ENCODE measurements around the gene RADIL.

The RADIL gene

DNA sequence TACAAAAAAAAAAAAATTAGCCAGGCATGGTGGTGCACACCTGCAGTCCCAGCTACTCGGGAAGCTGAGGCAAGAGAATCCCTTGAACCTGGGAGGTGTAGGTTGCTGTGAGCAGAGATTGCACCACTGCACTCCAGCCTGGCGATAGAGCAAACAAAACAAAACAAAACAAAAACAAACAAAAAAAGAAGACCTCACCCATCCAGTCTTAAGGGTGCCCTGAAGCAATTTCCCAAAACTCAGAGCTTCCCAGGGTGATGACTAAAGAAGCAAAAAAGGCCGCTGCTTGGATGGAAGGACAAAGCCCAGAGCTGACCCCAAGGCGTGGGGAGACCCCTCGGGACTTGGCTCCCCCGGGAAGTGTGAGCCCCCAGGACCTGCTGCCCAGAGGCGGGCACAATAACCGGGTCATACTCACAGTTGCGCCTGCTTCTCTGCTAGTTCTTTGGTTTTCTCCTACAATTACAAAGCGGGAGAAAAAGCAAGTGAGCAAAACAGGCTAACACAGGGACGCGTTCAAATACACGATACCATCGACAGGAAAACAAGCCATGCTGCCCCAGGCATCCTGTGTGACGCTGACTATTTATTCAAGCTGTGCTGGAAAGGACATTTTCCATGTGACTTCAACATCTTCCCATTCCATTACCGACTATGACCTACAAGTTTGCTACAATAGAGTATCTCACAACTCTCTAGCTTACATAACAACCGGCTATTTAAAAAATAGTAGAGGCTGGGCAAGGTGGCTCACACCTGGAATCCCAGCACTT lies 51.6 kb downstream of the RADIL start:
- DNase-seq: no peak

DNA sequence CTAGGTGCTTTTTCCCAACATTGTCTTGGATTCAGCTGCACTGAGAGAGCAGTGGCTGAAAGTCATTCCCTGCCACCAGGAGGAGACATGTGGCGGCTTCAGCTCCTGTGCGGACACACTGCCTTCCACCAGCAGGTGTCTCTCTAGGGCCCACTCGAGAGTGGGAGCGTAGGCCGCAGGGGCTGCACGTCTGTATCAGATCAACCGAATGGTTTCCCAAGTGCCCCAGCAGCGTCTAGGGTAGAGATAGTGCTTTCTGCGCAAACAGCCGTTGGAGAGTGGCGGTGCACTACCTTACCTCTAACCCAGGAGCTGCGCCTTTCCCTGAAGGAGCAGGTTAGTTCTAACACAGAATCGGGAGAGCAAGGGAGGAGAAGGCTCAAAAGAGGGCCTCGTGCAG lies 53.3 kb downstream of the RADIL start:
- DNase-seq: no peak

DNA sequence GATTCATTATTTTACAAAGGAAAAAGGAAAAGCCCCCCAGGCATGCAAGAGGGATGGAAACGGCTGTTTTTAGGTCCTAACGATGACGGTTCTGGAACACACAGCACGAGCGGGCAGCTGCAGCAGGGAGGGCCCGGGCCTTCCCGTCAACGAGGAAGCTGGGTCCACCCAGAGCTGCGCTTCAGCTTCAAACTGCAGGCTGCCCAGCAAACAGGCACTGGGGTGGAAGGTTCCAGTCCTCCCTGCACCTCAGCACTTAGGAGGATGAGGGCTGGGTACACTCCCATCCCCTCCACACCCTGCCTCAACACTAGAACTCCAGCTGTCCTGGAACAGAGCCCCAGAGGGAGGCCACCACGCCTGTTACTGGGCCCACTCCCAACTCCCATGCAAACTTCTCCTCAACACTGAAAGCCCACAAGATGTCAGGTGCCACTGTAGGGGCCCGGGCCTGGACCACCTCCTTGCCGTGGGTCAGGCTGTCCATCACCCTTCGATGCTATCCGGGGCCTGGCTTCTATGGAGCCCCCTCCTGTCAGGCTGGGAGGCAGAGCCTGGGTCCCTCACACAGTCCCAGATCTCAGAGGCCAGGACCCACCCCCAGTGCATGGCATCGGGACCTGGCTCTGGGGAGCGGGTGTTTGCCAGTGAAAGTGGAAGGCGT lies 54.7 kb downstream of the RADIL start:
- no peak for DNase-seq

DNA sequence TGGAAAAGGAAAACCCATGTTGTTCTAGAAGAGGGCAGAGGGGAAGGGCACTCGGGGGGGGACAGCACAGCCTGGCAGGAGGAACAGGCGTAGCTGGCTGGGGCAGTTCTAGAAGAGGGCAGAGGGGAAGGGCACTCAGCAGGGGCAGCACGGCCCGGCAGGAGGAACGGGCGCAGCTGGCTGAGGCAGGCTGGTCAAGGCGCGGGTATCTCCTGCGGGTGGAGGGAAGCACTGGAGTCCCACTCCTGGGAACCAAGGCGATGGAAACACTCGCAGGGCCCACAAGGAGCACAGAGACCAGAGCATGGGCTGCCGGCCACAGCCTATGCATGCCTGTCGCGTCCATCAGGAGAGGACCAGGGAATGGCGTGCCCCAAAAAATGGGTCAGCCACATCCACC lies 58.4 kb downstream of the RADIL start:
- DNase-seq: no peak

DNA sequence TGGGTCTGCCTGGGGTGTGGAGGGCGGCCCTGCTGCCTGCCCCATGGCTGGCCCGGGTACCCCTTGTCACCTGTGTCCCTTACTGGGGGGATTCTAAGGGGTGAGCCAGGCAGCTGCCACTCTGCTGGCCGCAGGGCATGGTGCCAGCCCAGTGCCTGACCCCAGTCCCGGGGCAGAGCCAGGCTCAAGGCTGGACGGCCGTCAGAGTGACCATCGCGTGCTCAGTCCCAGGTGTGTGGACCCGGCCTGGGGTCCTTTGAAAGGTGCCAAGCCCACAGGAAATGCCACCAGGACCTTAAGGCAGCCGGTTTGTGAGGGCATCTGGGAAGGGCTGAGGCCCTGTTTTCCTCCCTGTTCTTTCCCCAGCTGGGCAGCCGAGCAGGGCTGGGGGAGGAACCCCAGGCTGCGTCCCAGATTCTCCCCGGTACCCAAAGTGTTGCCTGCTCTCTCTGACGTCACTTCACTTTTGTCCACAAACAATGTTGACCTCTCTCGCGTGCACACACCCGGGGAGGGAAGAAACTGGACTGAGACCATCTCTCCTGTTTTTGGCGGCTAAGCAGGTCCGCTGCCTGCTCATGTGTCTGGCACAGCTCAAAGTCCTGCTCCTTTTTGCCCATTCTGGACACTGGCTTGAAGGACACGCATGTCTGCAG lies 59.3 kb downstream of the RADIL start:
- DNase-seq: no peak

DNA sequence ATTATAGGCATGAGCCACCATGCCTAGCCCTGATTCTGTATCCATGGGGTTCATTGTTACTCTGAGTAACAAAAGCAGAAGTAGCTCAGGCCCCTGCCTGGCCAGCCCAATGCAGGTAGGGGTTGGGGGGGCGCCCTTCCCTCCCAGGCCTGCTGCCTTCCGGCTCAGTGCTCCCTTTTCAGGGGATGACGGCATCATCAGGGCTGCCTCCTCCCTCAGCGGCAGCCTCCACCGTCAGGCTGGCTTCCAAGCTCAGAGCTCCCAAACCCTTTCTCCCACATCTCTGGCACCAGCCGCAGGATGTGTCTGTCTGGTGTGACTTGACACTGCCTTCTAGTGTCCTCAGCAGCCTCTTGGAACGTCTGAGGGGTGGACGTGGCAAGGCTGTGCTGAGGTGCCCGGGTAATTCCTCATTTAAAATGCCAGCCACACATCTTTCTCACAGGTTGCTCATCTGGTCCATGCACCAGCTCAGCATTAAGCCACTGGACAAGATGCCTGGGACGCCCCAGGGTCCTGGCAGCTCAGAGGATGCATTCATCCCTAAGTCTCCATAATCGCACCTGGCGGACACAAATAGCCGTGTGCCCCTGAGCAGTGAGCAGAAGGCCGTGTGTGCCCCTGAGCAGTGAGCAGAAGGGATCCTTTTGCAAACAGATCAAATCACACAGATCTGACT lies 59.9 kb downstream of the RADIL start:
- no peak for DNase-seq

DNA sequence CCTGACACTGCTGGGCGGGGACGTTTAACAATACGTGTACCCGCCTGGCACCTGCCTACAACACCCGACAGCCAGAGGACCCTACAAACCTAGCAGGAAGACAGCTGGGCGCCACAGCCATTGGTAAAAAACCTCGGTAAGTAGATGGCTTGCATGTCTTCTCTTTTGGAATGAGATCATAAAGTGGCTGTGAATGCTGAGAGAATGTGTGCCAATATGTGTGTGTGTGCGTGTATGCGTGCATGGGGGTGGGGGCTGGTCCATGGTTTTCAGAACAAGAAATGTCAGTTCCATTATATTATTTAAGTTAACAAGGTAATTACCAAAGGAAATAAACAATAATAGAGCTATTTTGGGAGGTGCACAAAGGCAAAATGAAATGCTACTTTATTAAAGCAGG lies 60.8 kb downstream of the RADIL start:
- no peak for DNase-seq

DNA sequence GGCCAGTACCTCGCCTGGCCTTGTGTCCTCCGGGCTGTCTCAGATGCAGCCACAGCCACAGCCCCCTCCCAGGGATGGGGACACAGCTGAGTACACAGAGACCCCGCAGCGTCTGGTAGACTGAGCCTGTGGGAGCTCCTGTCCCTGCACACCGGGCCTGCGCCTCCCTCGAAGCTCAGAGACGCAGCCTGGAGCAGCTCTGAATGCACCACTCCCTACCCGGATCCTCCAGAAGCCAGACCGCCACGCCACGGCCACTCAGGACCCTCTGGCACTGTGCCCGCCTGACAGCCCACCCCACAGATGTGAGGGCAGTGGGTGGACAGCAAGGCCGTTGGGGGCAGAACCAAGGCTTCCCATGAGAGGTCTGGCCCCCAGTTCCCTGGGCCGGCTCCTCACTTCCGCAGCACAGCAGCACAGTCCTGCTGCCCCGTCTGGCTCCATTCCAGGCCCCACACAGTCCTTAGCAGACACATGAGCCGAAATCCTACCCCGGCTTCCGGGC lies 62.5 kb downstream of the RADIL start:
- no peak for DNase-seq

DNA sequence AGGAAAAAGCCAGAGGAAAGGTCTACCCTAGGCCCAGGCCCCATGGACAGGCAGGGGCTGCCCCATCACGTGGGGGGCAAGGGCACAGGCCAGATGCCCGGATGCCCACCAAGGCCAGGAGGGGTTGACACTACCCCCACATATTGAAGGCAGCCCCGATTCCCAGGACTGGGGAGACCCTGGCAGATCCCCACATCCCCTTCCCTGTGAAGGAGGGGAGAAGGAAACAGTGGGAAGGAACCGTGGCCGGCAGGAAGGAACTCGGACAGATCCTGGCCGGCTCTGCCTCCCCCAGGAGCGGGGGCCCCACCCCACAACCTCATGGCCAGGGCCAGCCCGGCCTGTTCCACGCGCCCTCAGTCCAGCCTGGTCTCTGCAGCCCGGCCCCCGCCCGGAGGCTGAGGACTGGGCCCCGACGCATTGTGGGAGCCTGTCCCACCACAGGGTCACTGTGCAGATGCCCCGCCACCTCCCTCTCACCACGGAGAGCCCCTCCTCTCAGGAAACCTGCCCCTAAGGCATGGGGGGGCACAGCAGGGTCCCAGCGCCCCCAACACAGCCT lies 63.0 kb downstream of the RADIL start:
- no peak for DNase-seq

DNA sequence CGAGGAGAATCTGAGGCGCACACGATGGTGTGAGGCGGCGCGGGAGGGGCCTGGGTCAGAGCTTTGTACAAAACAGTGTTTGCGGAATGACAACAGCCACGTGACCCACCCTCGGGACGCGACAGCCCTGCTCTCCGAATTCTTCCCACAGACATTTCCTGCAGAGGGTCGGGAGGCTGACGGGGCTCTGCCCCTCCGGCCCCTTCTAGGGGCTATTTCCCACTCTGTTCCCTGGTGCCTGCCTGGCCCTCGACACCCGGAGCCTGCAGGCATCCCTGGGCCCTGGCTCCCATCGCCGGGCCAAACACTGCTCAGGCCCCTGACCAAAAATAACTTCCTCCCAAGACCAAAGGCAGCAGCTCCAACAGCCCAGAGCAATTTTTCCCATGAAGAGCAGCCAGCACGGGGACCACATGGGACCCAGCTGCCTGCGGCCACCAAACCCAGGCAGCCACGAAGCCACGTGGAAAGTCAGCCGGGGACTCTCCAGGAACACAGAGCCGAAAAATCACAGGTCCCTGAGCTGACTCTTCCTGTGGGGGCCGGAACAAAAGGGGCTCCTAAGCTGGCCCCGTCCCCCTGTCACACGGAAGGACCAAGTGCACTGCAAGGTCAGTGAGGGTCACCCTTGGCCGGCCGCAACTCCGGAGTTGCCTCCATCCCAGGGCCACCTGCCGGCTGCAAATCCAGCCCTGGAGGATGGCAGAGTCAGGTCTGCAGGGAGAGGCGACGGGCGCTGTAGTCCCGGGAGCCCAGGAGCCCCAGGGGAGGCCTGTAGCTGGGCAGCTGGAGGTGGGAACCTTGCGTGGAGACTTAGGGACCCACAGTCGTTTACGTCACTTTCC lies 63.7 kb downstream of the RADIL start:
- DNase-seq: no peak

DNA sequence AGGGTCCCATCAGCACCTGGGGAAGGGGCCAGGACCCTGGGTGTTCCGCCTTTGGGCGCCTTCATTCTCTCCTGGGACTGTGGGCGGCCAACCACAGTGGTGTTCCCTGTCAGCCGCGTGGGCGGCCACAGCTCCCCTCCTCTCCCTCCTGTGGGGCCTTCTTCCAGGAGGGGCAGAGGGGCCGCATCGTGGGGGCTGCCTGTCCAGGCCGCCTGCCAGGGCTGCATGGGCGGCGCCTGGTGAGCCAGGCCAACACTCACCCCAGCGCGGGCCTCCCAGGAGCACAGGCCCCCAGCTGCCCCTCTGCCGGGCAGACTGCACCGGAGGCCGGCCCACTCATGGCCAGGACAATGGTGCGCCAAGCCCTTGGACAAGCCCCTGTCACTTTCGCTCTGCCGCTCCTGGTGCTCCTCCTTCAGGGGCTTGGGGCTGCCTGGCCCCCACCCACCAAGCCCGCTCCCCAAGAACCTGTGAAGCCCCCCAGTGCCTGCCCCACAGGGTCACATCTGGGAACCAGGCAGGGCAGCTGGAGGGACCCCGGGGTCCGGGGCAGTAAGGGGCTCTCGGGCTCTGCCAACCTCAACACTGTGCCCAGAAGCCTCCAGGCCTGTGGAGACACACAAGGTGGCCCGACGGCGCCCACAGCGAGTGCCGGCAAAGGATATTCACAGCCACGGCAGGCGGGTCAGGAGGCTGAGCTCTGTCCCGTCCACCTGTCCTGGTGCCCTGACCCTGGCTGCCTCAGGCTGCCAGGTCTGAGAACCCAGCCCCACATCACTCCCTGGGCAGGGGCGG lies 65.3 kb downstream of the RADIL start:
- no peak for DNase-seq

DNA sequence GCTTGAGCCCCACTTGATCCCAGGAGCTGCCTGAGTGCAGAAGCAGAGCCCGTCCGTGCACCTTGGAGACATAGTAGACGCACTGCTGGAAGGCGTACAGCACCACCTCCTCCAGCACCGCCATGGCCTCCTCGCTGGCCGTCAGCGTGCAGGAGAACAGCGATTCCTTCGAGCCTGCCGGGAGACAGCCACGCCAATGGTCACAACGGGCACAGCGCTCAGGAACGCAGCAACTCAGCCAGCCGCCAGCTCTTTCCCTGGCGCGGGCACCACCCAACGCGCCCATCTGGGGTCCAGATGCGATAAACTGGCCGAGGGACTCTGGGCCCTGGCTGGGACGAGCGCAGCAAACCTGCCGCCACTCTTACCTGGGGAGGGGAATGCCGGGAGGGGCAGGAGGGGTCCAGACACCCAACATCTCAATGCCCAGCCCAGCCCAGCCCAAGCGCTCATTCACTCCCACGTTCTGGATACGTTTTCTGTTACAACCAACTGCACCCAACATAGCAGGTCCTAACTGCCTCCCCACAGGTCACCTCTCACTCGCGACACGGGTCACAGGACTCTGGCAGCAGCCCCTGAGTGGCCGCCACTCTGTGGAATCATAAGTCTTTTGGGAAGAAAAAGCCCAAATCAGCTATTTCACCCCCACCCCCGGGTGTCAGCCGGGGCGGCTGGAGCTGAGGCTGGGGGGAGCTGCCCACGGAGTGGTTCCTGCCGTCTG lies 66.2 kb downstream of the RADIL start:
- no peak for DNase-seq

DNA sequence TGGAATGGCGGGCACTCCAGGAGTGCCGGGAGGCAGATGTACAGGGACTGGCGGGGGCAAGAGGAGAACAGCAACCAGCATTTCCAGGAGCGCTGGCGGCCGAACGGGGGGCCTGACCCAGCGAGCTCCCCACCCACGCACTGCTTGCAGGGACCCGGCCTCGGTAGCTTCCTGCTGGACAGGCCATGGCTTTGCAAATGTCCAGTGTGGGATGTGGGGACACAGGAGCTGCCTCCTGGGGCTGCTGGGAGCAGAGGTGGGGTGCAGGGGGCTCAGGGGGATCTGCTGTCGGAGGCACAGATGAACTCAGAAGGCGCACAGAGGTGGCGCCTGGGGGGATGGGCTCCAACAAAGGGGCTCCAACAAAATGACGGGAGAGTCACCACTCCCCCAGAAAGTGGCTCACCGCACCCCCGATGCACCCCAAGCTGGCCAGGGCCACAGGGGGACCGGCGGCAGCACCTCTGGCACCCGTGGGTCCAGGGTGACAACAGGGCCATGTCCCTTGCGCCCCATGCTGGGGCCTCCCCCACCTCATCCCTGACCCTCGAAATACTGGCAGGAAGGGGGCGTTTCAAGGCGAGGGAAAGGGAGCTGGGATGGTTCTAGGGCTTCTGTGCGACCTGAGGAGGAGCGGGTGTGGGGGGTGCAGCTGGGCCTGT lies 67.0 kb downstream of the RADIL start:
- no peak for DNase-seq

DNA sequence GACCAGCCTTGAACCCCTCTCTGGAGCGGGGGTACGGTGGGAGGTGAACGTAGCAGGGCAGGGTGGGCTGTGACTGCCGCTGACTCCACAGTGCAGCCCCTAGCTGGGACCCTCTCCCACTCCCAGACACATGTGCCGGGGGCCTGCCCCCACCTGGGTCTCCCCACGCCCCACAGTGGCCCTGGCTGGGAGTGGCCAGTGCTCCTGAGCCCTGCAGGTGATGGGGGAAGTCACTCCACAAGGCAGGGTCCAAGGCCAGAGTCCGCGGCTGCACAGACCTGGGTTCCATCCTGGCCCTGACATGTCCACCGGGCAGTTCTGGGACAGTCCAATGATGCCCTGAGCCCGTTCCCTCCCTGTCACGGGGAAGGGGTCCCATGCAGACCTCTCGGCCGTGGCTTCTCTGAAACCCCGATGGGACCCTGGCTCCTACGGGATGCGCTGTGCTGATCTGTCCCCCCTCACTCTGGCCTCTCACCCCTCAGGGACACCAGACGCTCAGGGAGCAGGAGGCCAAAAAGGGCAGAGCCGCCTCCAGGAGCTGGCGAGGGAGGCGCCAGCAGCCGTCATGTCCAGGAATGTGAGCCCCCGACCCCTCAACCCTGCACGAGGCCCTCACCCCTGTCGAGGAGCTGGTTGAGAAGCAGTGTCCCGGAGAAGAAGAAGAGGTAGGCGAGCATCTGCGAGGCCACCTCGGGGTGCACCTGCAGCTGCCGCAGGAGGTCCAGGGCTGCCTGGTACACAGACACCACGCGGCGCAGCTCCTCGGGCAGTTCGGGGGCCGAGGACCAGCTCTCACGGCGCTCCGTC lies 67.7 kb downstream of the RADIL start:
- no peak for DNase-seq

DNA sequence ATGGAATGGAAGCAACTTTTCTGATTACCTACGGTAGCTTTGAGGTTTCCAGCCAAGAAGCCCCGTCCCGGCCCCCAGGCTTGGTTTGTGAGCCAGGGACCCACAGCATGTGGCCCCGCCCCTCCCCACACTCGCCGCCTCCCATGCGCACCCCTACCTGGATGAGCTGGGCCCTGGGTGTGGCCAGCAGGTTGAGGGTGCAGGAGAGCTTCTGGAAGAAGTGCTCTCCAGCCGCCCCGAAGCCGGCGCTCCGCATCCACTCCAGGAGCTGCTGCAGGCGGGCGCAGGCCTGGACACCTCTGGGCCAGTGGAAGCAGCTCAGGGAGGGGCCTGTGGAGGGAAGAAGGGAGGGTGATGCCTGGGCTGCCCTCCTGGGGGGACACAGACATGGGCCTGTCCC lies 68.4 kb downstream of the RADIL start:
- no peak for DNase-seq

DNA sequence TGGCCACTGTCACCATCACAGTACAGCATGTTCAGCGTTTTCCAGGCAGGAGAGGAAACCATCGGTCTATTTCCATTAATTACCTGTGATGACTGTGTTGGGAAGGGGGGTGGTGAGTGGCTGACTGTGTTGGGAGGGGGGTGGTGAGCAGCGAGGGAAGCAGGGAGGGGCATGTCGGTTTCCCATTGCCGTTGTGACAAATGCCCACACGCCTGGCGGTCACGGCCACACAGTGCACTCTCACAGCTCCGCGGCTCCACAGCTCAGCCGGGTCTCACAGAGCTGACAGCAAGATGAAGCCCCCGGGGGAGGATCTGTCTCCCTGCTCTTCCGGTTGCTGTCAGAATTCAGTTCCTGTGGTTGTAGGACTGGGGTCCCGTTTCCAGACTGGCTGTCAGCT lies 69.1 kb downstream of the RADIL start:
- DNase-seq: no peak

DNA sequence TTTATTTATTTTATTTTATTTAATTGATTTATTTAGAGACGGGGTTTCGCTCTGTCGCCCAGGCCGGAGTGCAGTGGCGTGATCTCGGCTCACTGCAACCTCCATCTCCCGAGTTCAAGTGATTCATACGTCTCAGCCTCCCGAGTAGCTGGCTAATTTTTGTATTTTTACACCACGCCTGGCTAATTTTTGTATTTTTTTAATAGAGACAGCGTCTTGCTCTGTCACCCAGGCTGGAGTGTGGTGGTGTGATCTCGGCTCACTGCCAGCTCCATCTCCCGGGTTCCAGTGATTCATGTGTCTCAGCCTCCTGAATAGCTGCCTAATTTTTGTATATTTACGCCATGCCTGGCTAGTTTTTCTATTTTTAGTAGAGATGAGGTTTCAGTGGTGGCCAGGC lies 73.8 kb downstream of the RADIL start:
- no peak for DNase-seq

DNA sequence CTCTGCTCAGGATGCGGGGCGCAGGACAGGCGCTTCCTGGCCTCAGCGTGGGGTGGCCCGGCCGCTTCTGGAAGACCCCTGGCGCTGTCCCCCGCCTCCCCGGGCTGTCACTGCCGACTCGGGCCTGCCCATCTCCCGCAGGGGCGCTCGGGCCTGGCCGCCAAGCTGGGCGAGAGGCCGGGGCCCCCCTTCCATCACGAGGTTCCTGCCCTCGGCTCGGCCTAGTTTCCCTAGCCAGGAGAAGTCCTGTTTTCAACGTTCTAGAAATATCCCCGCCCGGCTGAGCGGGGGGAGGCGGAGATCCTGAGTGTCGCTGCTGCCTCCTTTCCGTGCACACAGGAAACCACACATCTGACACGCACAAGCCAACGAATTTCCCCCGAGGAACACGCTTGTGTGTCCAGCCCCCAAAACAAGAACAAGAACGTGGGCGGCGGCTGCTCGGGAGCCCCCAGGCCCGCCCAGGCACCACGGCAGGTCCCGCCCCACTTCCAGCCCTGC lies 74.4 kb downstream of the RADIL start:
- no peak for DNase-seq

DNA sequence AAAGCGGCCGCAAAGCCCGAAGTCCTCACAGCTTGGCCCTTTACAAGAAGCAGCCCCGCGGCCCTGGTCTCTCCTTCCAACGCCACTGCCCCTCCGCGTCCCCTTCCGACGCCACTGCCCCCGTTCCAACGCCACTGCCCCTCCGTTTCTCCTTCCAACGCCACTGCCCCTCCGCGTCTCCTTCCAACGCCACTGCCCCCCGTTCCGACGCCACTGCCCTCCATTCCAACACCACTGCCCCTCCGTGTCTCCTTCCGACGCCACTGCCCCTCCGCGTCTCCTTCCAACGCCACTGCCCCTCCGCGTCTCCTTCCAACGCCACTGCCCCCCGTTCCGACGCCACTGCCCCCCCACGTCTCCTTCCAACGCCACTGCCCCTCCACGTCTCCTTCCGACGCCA lies 75.0 kb downstream of the RADIL start:
- DNase-seq: no peak

Measured in cortex of kidney (tissue), 1 donor.